Heart left ventricle (tissue), 16 donors: ENCODE results near the gene ZNF668. TPM values are rescaled to one million over a fixed set of nuclear protein-coding genes. Genes with fewer than 3 reads are reported as not detected.

Experiments
- ATAC-seq, 4 donors: fragments of 200-7000 bp; cut with Tn5 transposase; one replicate each; pipeline ENCODE4 v1.9.1; 2020 to 2022; ENCODE audit warnings: moderate library complexity in 4 of 4, mild to moderate bottlenecking in 3 of 4, moderate number of reproducible peaks in 1 of 4
- DNase-seq, 5 donors: peaks; one replicate each; pipeline ENCODE4 v3.0.0-alpha.2; 2020
- H3K27ac ChIP-seq, 12 donors: fragments of 200-600 bp; sonication (generic) in 4 of 12; one replicate each; pipeline versions ENCODE4 v1.5.0 to v1.8.0; 2016 to 2022; ENCODE audit warnings: mild to moderate bottlenecking in 2 of 12
- H3K27me3 ChIP-seq, 9 donors: fragments of 200-600 bp; sonication (generic) in 2 of 9; one replicate each; pipeline versions ENCODE4 v1.5.1 to v1.8.0; 2016 to 2022; ENCODE audit warnings: mild to moderate bottlenecking in 3 of 9
- H3K36me3 ChIP-seq, 9 donors: fragments of 200-600 bp; sonication (generic) in 2 of 9; one replicate each; pipeline versions ENCODE4 v1.5.0 to v1.8.0; 2018 to 2022; ENCODE audit warnings: mild to moderate bottlenecking in 2 of 9
- H3K4me1 ChIP-seq, 12 donors: fragments of 200-600 bp; sonication (generic) in 4 of 12; one replicate each; pipeline versions ENCODE4 v1.5.0 to v1.8.0; 2016 to 2022; ENCODE audit warnings: mild to moderate bottlenecking in 3 of 12
- H3K4me3 ChIP-seq, 12 donors: fragments of 200-600 bp; sonication (generic) in 4 of 12; one replicate each; pipeline versions ENCODE4 v1.5.0 to v1.8.0; 2017 to 2022; ENCODE audit warnings: mild to moderate bottlenecking in 9 of 12, moderate library complexity in 4 of 12
- H3K9me3 ChIP-seq, 12 donors: fragments of 200-600 bp; sonication (generic) in 4 of 12; one replicate each; pipeline versions ENCODE4 v1.5.0 to v1.8.0; 2016 to 2022; ENCODE audit warnings: mild to moderate bottlenecking in 1 of 12
- POLR2A ChIP-seq, 2 donors: fragments of 450-650 bp; IDR thresholded peaks; one replicate each; pipeline ENCODE4 v1.6.1; 2017; ENCODE audit warnings: antibody characterized with exemption in 2 of 2, mild to moderate bottlenecking in 2 of 2, moderate library complexity in 2 of 2
- WGBS, 4 donors: extraction: QIAGEN DNeasy Blood & Tissue Kit in 2 of 4; methylation state at CpG; one replicate each; pipeline versions ENCODE4 v1.1.5 to v1.1.7; 2013 to 2018; 5-methylcytosine and 5-hydroxymethylcytosine counted together
- intact Hi-C, 10 donors: fragments of 100-400 bp; cut with DNase I; formaldehyde crosslinking; loops; one replicate each; pipeline versions ENCODE4 v1.11.1 to v1.14.2; 2022
- polyA plus RNA-seq, 2 donors: library from polyadenylated mRNA; stranded (reverse); fragments of 200-250 nt; gene quantifications; one replicate each; pipeline ENCODE4 v1.2.3, GENCODE V29; 2013
- total RNA-seq, 9 donors: library from RNA; depleted of rRNA in 2 of 9; stranded (reverse); fragments of >200 nt in 2 of 9; fragmentation: NEBNext Ultra II Directional in 3 of 9; extraction: Animal tissue kit (Norgen Biotek cat#: 25700) in 3 of 9; gene quantifications; one replicate each; pipeline versions ENCODE4 v1.1.0 to v1.2.4, GENCODE V29; 2016 to 2023
- TF ChIP-seq, protein P1 (sequence below), 12 donors: fragments of 200-600 bp; sonication (generic) in 4 of 12; IDR thresholded peaks; one replicate each; pipeline versions ENCODE4 v1.5.0 to v1.8.0; 2018 to 2022; ENCODE audit warnings: antibody characterized with exemption in 12 of 12, mild to moderate bottlenecking in 5 of 12
- donor health status: ischemic (EF 13 %, LVEDD 7.1; RV severe dilation, severe dysfunction).
- donor health status: healthy with polysubstance abuse.
- donor health status: DM: no; HTN: yes; CAD: no.
- donor health status: DM: no; HTN: no; CAD: no.
- donor health status: ischemic (EF 25% LVEDD 6.9; RV normal size, moderate dysfunction).
- donor health status: ischemic (EF 25% LVEDD 5.7; RV mildly dilated, moderate dysfunction).
- donor health status: healthy.
- donor health status: DM: yes; HTN: yes; CAD: no.
- donor health status: ischemic (EF 35%, LVEDD 5.7; RV mildly dilated, moderate dysfunction).
- donor health status: nonischemic (EF 11% LVEDD 7.7; RV severe dilation, severe dysfunction).
- donor health status: DM: yes; HTN: yes; CAD: no.
- donor health status: PGD.
- donor health status: ischemic (EF 29% LVEDD 5.4; RV normal size, mild dysfunction).
- donor health status: nonischemic (EF 23%, LVEDD 6.1; RV moderate dilation, normal function).

ZNF668 gene
- total and polyA plus RNA-seq, 11 donors: 3.5 to 11.4 (median 6.6) TPM

DNA sequence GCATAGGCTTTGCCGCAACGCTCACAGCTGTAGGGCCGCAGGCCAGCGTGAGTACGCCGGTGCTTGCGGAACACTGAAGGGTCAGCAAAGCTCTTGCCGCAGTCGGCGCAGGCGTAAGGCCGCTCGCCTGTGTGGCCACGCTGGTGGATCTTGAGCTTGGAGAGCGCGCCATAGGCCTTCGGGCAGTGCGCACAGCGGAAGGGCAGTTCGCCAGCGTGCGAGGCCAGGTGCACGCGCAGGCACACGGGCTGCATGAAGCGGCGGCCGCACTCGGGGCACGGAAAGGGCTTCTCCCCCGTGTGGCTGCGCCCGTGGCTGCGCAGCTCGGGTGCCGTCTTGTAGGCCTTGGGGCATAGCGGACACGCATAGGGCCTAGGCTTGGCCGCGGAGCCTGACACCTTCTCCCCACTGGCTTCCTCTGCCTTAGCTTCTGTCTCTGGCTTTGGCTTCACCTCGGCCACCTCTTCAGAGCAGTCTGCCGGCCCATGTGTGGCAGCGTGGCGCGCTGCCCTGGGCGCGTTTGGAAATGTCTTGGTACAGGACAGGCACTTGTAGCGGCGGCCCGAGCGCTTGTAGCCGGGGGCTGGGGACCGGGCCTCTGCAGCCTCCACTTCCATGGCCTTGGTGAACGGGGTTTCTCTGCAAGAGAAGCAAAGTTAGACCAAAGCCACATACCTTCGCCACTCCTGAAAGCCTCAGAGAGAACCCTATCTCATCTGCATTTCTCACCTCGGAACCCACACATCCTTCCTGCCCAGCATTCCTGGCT, 10.0 kb downstream of the ZNF668 start:
- H3K27ac ChIP-seq: peak overlapping the region in 10 of 12 donors; percentile 6 to 87 (median 77)
- intact Hi-C loops: loop anchor here in 1 of 10 donors (10.0 kb wide), 1 partner anchor 69 kb away; no protein-coding TSS in a partner anchor
- WGBS, 4 donors: 91 to 95% (median 92%) methylated on average over 38 to 56 of the region's 56 CpGs
- H3K4me3 ChIP-seq: peak overlapping the region in 2 of 12 donors; percentile 10 to 20
- no peak for ATAC-seq
- TF ChIP-seq, protein P1, sequence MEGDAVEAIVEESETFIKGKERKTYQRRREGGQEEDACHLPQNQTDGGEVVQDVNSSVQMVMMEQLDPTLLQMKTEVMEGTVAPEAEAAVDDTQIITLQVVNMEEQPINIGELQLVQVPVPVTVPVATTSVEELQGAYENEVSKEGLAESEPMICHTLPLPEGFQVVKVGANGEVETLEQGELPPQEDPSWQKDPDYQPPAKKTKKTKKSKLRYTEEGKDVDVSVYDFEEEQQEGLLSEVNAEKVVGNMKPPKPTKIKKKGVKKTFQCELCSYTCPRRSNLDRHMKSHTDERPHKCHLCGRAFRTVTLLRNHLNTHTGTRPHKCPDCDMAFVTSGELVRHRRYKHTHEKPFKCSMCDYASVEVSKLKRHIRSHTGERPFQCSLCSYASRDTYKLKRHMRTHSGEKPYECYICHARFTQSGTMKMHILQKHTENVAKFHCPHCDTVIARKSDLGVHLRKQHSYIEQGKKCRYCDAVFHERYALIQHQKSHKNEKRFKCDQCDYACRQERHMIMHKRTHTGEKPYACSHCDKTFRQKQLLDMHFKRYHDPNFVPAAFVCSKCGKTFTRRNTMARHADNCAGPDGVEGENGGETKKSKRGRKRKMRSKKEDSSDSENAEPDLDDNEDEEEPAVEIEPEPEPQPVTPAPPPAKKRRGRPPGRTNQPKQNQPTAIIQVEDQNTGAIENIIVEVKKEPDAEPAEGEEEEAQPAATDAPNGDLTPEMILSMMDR (IDR thresholded peaks at IDR 0.05): no peak
- no peak for TF ChIP-seq POLR2A (IDR thresholded peaks at IDR 0.05)
- peaks cover 0 to 40% (median 28%) of the 10 kb centered on the region in 9 donors for H3K36me3 ChIP-seq
- H3K27me3 ChIP-seq: no peaks in the 10 kb centered on the region
- H3K4me1 ChIP-seq: peaks cover 0 to 38% (median 12%) of the 10 kb centered on the region in 12 donors
- no peaks in the 10 kb centered on the region for H3K9me3 ChIP-seq
- peak in 1 of 5 donors; percentile 35 for DNase-seq

DNA sequence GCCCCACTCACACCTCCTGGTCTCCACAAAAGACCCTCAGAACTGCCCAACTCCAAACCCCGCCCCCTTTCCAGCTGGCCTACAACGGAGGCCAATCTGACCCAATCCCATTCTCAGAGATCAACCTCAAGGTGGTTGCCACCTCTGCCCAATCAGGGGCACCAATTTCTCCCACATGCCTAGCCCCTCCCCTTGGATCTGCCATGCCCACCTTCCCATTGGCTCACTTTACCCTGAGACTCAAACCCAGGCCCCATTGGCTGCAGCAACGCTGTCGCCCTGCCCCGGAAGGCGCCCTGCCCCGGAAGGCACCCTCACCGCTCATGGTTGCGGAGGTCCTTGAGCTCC, 10.6 kb downstream of the ZNF668 start:
- peak overlapping the region in 1 of 12 donors; percentile 20 for H3K4me3 ChIP-seq
- 95 to 98% (median 98%) methylated on average over 9 of the region's 9 CpGs for WGBS, 4 donors
- no peak for ATAC-seq

DNA sequence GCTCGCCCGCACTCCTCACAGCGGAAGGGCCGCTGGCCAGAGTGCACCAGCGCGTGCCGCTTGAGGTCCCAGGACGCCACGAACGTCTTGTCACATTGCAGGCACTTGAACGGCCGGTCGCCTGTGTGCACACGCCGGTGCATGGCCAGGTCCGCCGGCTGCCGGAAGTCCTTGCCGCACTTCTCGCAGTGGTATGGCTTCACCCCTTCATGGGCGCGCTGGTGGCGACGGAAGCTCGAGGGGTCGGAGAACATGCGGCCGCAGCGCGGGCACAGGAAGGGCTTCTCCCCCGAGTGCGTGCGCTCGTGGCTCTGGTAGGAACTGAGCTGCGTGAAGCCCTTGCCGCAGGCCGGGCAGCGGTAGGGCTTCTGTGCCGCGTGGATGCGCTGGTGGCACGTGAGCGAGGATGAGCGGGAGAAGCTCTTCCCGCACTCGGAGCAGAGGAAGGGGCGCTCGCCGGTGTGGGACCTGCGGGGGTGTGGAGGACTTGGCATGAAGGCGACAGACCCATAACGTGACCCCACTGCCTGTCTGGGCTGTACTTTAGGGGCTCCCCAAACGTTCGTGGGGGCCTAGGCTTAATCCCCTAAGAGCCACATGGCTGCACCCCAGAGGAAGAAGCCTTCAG, 12.1 kb downstream of the ZNF668 start:
- DNase-seq (no peak), ATAC-seq (no peak)
- Histone ChIP-seq H3K4me1 (peaks cover 0 to 38% (median 12%) of the 10 kb centered on the region in 12 donors), H3K27ac (no peak overlapping the region), H3K27me3 (no peaks in the 10 kb centered on the region), H3K4me3 (no peak overlapping the region), H3K36me3 (peaks cover 0 to 50% (median 34%) of the 10 kb centered on the region in 9 donors), H3K9me3 (no peaks in the 10 kb centered on the region)
- TF ChIP-seq, protein P1 (IDR thresholded peaks at IDR 0.05): no peak
- TF ChIP-seq POLR2A (IDR thresholded peaks at IDR 0.05): no peak
- intact Hi-C loops: loop anchor here in 1 of 10 donors (10.0 kb wide), 1 partner anchor 67 kb away; no protein-coding TSS in a partner anchor
- 94 to 97% (median 96%) methylated on average over 27 to 54 of the region's 54 CpGs for WGBS, 4 donors

More for the DNA sequence above, 10.6 kb downstream of the ZNF668 start:
- peak overlapping the region in 3 of 12 donors; percentile 17 to 86 (median 81) for H3K27ac ChIP-seq
- peaks cover 0 to 43% (median 30%) of the 10 kb centered on the region in 9 donors for H3K36me3 ChIP-seq
- TF ChIP-seq, protein P1 (IDR thresholded peaks at IDR 0.05): no peak
- TF ChIP-seq POLR2A (IDR thresholded peaks at IDR 0.05): no peak
- H3K4me1 ChIP-seq: peaks cover 0 to 38% (median 12%) of the 10 kb centered on the region in 12 donors
- H3K27me3 ChIP-seq: no peaks in the 10 kb centered on the region
- H3K9me3 ChIP-seq: no peaks in the 10 kb centered on the region
- DNase-seq: no peak
- intact Hi-C loops: loop anchor here in 1 of 10 donors (10.0 kb wide), 1 partner anchor 69 kb away; no protein-coding TSS in a partner anchor
